IMR-90 (cell line): Measurements from ENCODE around the gene HOXA5. TPM values are rescaled to one million over a fixed set of nuclear protein-coding genes. Genes with fewer than 3 reads are reported as not detected.
A peak's percentile ranks its signal among the peaks of the same experiment; 100 is the strongest.

Source experiments
- ATAC-seq: fragments of 200-7000 bp; cut with Tn5 transposase; 2 replicates; pipeline ENCODE4 v1.9.1; 2020; ENCODE audit warnings: low read depth, mild to moderate bottlenecking, moderate library complexity
- BruUV-seq: library from RNA; stranded (reverse); fragments of 400-500 nt; replicated peaks from 2 replicates; lab custom pipeline; 2021; lab: Mats Ljungman, UMichigan
- CTCF ChIA-PET: fragments of 300-600 bp; formaldehyde crosslinking; extraction: SDS; loops from one replicate; lab custom pipeline; 2021; ENCODE audit warnings: antibody characterized with exemption; lab: Yijun Ruan, JAX
- POLR2A ChIA-PET: fragments of 300-600 bp; sonication (Branson Sonifier 250); formaldehyde crosslinking; loops from one replicate; lab custom pipeline; 2022; ENCODE audit warnings: antibody characterized with exemption; ENCODE audit not compliant: unreplicated experiment; lab: Charles Lee
- DNase-seq: peaks from one replicate; pipeline ENCODE4 v3.0.0; 2013
- H2AFZ ChIP-seq: replicated peaks from 2 replicates; pipeline ENCODE3; 2013; ENCODE audit warnings: low read length, mild to moderate bottlenecking; ENCODE audit not compliant: poor library complexity
- H2AK5ac ChIP-seq: 2 replicates; pipeline ENCODE4 v1.6.1; 2013; ENCODE audit warnings: low read depth, low read length, inconsistent platforms
- H2AK9ac ChIP-seq: replicated peaks from 2 replicates; pipeline ENCODE3; 2013; ENCODE audit warnings: mild to moderate bottlenecking, low read depth, low read length, moderate library complexity; ENCODE audit not compliant: poor library complexity
- H2BK120ac ChIP-seq: 2 replicates; pipeline ENCODE4 v1.6.1; 2013; ENCODE audit warnings: low read depth, low read length, inconsistent platforms
- H2BK15ac ChIP-seq: 3 replicates; pipeline ENCODE4 v1.6.1; 2013; ENCODE audit warnings: low read depth, low read length, inconsistent platforms
- H2BK20ac ChIP-seq: 2 replicates; pipeline ENCODE4 v1.6.1; 2013; ENCODE audit warnings: low read depth, mild to moderate bottlenecking, inconsistent platforms, low read length, moderate library complexity
- H2BK5ac ChIP-seq: 2 replicates; pipeline ENCODE4 v1.6.1; 2013; ENCODE audit warnings: mild to moderate bottlenecking, low read depth, low read length, inconsistent platforms; ENCODE audit not compliant: poor library complexity, severe bottlenecking
- H3K14ac ChIP-seq: replicated peaks from 2 replicates; pipeline ENCODE4 v1.6.1; 2013; ENCODE audit warnings: low read depth, low read length, inconsistent platforms
- H3K18ac ChIP-seq: 2 replicates; pipeline ENCODE4 v1.6.1; 2013; ENCODE audit warnings: low read depth, low read length, control low read depth
- H3K23ac ChIP-seq: 2 replicates; pipeline ENCODE4 v1.6.1; 2013; ENCODE audit warnings: low read depth, low read length, inconsistent platforms
- H3K27ac ChIP-seq: 2 replicates; pipeline ENCODE4 v1.5.1; 2013; ENCODE audit warnings: mild to moderate bottlenecking, control low read depth, low read length; ENCODE audit not compliant: insufficient read depth
- H3K27me3 ChIP-seq: 2 replicates; pipeline ENCODE4 v1.6.1; 2013; ENCODE audit warnings: low read length; ENCODE audit not compliant: control insufficient read depth, insufficient read depth
- H3K36me3 ChIP-seq: 2 replicates; pipeline ENCODE4 v1.6.1; 2013; ENCODE audit warnings: low read length, mixed read lengths; ENCODE audit not compliant: control insufficient read depth, insufficient read depth
- H3K4ac ChIP-seq: 2 replicates; pipeline ENCODE4 v1.6.1; 2013; ENCODE audit warnings: low read depth, low read length, inconsistent platforms
- H3K4me1 ChIP-seq: 2 replicates; pipeline ENCODE4 v1.6.1; 2013; ENCODE audit warnings: low read length, mixed read lengths; ENCODE audit not compliant: control insufficient read depth, insufficient read depth
- H3K4me2 ChIP-seq: 2 replicates; pipeline ENCODE4 v1.6.1; 2013; ENCODE audit warnings: low read depth, mild to moderate bottlenecking, control low read depth, low read length, moderate library complexity
- H3K4me3 ChIP-seq: 2 replicates; pipeline ENCODE4 v1.5.1; 2013; ENCODE audit warnings: low read depth, mild to moderate bottlenecking, control low read depth, low read length, moderate library complexity; ENCODE audit not compliant: insufficient read depth
- H3K56ac ChIP-seq: 2 replicates; pipeline ENCODE4 v1.6.1; 2013; ENCODE audit warnings: low read length, inconsistent platforms; ENCODE audit not compliant: insufficient read depth; ENCODE audit errors: extremely low read depth
- H3K79me1 ChIP-seq, 2 experiments: 2 replicates each; pipeline ENCODE4 v1.6.1; 2013; ENCODE audit warnings: low read length in 2 of 2, inconsistent platforms in 1 of 2, low read depth in 1 of 2
- H3K9ac ChIP-seq: 2 replicates; pipeline ENCODE4 v1.6.1; 2013; ENCODE audit warnings: low read depth, low read length, control low read depth
- H3K9me1 ChIP-seq: 2 replicates; pipeline ENCODE4 v1.6.1; 2013; ENCODE audit warnings: low read length, inconsistent platforms; ENCODE audit not compliant: insufficient read depth
- H3K9me3 ChIP-seq: 2 replicates; pipeline ENCODE4 v1.6.1; 2013; ENCODE audit warnings: low read length; ENCODE audit not compliant: control insufficient read depth, insufficient read depth
- H4K20me1 ChIP-seq: 2 replicates; pipeline ENCODE4 v1.6.1; 2013; ENCODE audit warnings: low read length, inconsistent platforms; ENCODE audit not compliant: insufficient read depth
- H4K5ac ChIP-seq: 2 replicates; pipeline ENCODE4 v1.6.1; 2013; ENCODE audit warnings: mild to moderate bottlenecking, low read depth, low read length, control low read depth
- H4K8ac ChIP-seq, 2 experiments: 2 replicates each; pipeline ENCODE4 v1.6.1; 2013; ENCODE audit warnings: low read depth in 2 of 2, low read length in 2 of 2, control low read depth in 1 of 2, inconsistent platforms in 1 of 2
- H4K91ac ChIP-seq: 2 replicates; pipeline ENCODE4 v1.6.1; 2013; ENCODE audit warnings: low read depth, low read length, inconsistent platforms; ENCODE audit not compliant: insufficient read depth
- BHLHE40 ChIP-seq: fragments of 150-350 bp; IDR thresholded peaks from 2 replicates; pipeline ENCODE4 v1.6.1; 2016; ENCODE audit warnings: mild to moderate bottlenecking, low read depth, low read length
- CEBPB ChIP-seq: IDR thresholded peaks from 2 replicates; pipeline ENCODE4 v1.6.1; 2012; ENCODE audit warnings: low read depth, low read length, improper control_type of control experiment
- CHD1 ChIP-seq: IDR thresholded peaks from 2 replicates; pipeline ENCODE4 v1.6.1; 2012; ENCODE audit warnings: low read depth, low read length, improper control_type of control experiment
- FOS ChIP-seq: fragments of 150-350 bp; IDR thresholded peaks from 2 replicates; pipeline ENCODE4 v1.6.1; 2016; ENCODE audit warnings: low read depth, low read length
- MAFK ChIP-seq: IDR thresholded peaks from 2 replicates; pipeline ENCODE4 v1.6.1; 2012; ENCODE audit warnings: low read depth, low read length, improper control_type of control experiment
- MAZ ChIP-seq: IDR thresholded peaks from 2 replicates; pipeline ENCODE4 v1.6.1; 2012; ENCODE audit warnings: low read depth, mild to moderate bottlenecking, low read length, improper control_type of control experiment, moderate library complexity, borderline replicate concordance
- MXI1 ChIP-seq: IDR thresholded peaks from 2 replicates; pipeline ENCODE4 v1.6.1; 2012; ENCODE audit warnings: low read depth, mild to moderate bottlenecking, low read length, moderate library complexity, borderline replicate concordance
- NFE2L2 ChIP-seq: fragments of 150-350 bp; IDR thresholded peaks from 2 replicates; pipeline ENCODE4 v1.6.1; 2016; ENCODE audit warnings: low read depth, mild to moderate bottlenecking, low read length
- RAD21 ChIP-seq: IDR thresholded peaks from 2 replicates; pipeline ENCODE4 v1.6.1; 2012; ENCODE audit warnings: low read length, improper control_type of control experiment
- RCOR1 ChIP-seq: IDR thresholded peaks from 2 replicates; pipeline ENCODE4 v1.6.1; 2012; ENCODE audit warnings: mild to moderate bottlenecking, low read length, improper control_type of control experiment; ENCODE audit not compliant: insufficient replicate concordance
- RFX5 ChIP-seq: IDR thresholded peaks from 2 replicates; pipeline ENCODE4 v1.8.0; 2012; ENCODE audit warnings: low read depth, mild to moderate bottlenecking, low read length, moderate library complexity
- WGBS, 2 experiments: methylation state at CpG; one replicate each; pipeline versions ENCODE4 v1.1.5 to v1.1.7; 2013; ENCODE audit warnings: missing lambda C conversion rate in 2 of 2; ENCODE audit not compliant: insufficient read length in 1 of 2; ENCODE audit errors: extremely low coverage in 2 of 2; 5-methylcytosine and 5-hydroxymethylcytosine counted together
- dilution Hi-C: fragments of 300-500 bp; cut with HindIII; formaldehyde crosslinking; loops from one replicate; pipeline ENCODE4 v1.14.3; 2018; ENCODE audit warnings: low sequenced_read_pairs; ENCODE audit not compliant: unreplicated experiment
- in situ Hi-C: fragments of 300-500 bp; cut with MboI; formaldehyde crosslinking; loops from 3 replicates; pipeline ENCODE4 v1.14.3; 2019; ENCODE audit warnings: low sequenced_read_pairs, inconsistent platforms, mixed read lengths
- intact Hi-C: fragments of 100-400 bp; cut with micrococcal nuclease; formaldehyde crosslinking; loops from 2 replicates; pipeline ENCODE4 v1.10.0; 2022
- polyA plus RNA-seq, 3 experiments: library from polyadenylated mRNA; depleted of rRNA; stranded (reverse); fragments of >200 nt; gene quantifications; 2 replicates each; pipeline ENCODE4 v1.2.3, GENCODE V29; 2012; ENCODE audit warnings: low replicate concordance in 1 of 3
- total RNA-seq: library from RNA; depleted of rRNA; stranded (reverse); fragments of >200 nt; gene quantifications from 2 replicates; pipeline ENCODE4 v1.2.3, GENCODE V29; 2012
- TF ChIP-seq, protein P1 (sequence below): fragments of 150-350 bp; IDR thresholded peaks from 2 replicates; pipeline ENCODE4 v1.6.1; 2016; ENCODE audit warnings: low read depth, mild to moderate bottlenecking, low read length, moderate library complexity, borderline replicate concordance
- TF ChIP-seq, protein P2 (sequence below): conservative IDR thresholded peaks from 2 replicates; pipeline ENCODE4 v1.5.1; 2012; ENCODE audit warnings: mild to moderate bottlenecking, low read depth, low read length, improper control_type of control experiment

Gene HOXA5
- total and polyA plus RNA-seq, 2 of the 4 experiments (the other 2 are of a cell fraction): 19.9 to 29.4 TPM

DNA sequence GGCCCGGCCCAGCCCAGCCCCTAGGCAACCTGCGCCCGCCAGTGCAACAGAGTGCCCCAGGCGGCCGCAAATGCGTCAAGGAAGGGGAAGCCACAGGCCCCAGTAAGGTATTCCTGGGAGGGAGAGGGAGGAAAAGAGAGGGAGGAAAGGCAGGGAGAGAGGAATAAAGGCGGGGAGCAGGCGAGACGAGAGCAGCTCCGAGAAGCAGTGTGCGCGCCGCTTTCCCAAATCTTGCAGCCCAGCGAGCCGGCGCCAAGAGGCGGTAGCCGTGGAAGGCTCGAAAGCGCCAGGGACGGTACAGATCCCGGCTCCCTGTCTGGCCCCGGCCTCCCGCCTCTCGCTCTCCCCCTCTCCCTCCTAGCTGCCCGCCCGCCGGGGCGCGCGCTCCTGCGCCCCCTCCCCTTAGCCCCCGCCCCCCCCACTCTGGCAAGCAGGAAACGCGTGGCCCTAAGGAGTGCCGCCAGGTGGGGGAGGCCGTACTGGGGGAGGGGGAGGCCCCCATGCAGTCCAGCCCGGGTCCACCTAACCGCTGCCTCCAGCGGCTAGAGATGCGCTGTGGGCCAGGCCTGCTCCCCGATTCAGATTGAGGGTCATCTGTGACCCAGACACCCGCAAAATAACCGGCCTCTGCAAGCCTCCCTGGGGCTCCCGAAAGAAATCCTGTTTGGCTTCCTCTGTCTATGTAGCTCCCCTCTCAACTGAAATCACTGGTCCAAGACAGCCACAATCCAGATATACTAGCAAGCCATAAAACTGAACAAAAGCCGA is 26.4 kb upstream of the HOXA5 start:
- Histone ChIP-seq H3K79me1 (no peaks in the 10 kb centered on the region), H2AK5ac (no peak overlapping the region), H2BK15ac (no peak overlapping the region), H3K36me3 (no peaks in the 10 kb centered on the region), H3K4me1 (no peaks in the 10 kb centered on the region), H3K4me2 (no peak overlapping the region), H3K27ac (no peak overlapping the region), H3K4ac (no peak overlapping the region), H2AFZ (peak overlapping the region; percentile 28), H4K91ac (no peak overlapping the region), H2BK20ac (no peak overlapping the region), H3K23ac (no peak overlapping the region), H3K9me1 (no peaks in the 10 kb centered on the region), H2BK5ac (no peak overlapping the region), H3K9me3 (peaks cover 28% of the 10 kb centered on the region), H3K27me3 (peaks cover 95% of the 10 kb centered on the region), H4K8ac (no peak overlapping the region), H4K5ac (no peak overlapping the region), H3K18ac (no peak overlapping the region), H3K14ac (no peak overlapping the region), H3K4me3 (no peak overlapping the region), H3K56ac (no peak overlapping the region), H4K20me1 (peaks cover 16% of the 10 kb centered on the region; the same call in 1 of the 2 replicates), H3K9ac (no peak overlapping the region), H2BK120ac (no peak overlapping the region), H2AK9ac (no peak overlapping the region)
- intact Hi-C loops: loop anchor here (10.0 kb wide), 1 partner anchor 1915 kb away; no protein-coding TSS in a partner anchor
- ATAC-seq (no peak), DNase-seq (no peak)
- ChIA-PET POLR2A (no interaction called here), CTCF (interaction anchor here (0.6 to 1.1 kb wide), 2 partner anchors 9 to 80 kb away, joined by 3 read pairs; no protein-coding TSS in a partner anchor)
- TF ChIP-seq BHLHE40 (no peak), NFE2L2 (no peak), FOS (no peak), MAFK (no peak), RAD21 (no peak), CEBPB (no peak), RCOR1 (no peak), CHD1 (no peak), MXI1 (no peak), MAZ (no peak), RFX5 (no peak)
- TF ChIP-seq, protein P1, sequence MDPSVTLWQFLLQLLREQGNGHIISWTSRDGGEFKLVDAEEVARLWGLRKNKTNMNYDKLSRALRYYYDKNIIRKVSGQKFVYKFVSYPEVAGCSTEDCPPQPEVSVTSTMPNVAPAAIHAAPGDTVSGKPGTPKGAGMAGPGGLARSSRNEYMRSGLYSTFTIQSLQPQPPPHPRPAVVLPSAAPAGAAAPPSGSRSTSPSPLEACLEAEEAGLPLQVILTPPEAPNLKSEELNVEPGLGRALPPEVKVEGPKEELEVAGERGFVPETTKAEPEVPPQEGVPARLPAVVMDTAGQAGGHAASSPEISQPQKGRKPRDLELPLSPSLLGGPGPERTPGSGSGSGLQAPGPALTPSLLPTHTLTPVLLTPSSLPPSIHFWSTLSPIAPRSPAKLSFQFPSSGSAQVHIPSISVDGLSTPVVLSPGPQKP: no peak
- TF ChIP-seq, protein P2, sequence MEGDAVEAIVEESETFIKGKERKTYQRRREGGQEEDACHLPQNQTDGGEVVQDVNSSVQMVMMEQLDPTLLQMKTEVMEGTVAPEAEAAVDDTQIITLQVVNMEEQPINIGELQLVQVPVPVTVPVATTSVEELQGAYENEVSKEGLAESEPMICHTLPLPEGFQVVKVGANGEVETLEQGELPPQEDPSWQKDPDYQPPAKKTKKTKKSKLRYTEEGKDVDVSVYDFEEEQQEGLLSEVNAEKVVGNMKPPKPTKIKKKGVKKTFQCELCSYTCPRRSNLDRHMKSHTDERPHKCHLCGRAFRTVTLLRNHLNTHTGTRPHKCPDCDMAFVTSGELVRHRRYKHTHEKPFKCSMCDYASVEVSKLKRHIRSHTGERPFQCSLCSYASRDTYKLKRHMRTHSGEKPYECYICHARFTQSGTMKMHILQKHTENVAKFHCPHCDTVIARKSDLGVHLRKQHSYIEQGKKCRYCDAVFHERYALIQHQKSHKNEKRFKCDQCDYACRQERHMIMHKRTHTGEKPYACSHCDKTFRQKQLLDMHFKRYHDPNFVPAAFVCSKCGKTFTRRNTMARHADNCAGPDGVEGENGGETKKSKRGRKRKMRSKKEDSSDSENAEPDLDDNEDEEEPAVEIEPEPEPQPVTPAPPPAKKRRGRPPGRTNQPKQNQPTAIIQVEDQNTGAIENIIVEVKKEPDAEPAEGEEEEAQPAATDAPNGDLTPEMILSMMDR: no peak
- 10% methylated on average over 14 of the region's 46 CpGs; no CpG with 5 or more reads in 1 of the 2 experiments for WGBS, 2 experiments
- dilution Hi-C loops: no loop called here
- no TSS peak for BruUV-seq
- in situ Hi-C loops: no loop called here
